Measurements from ENCODE around the gene ASCC1. TPM values are rescaled to one million over a fixed set of nuclear protein-coding genes. Genes with fewer than 3 reads are reported as not detected.
"Not testable (repeated sequence)": the region's sequence is repeated elsewhere in the genome, so short reads cannot be mapped to it uniquely, and the experiment has no call there.

ASCC1 gene
- total RNA-seq, 4 donors from 2014 or later = 23.5 to 37.8 (median 29.8) TPM

DNA sequence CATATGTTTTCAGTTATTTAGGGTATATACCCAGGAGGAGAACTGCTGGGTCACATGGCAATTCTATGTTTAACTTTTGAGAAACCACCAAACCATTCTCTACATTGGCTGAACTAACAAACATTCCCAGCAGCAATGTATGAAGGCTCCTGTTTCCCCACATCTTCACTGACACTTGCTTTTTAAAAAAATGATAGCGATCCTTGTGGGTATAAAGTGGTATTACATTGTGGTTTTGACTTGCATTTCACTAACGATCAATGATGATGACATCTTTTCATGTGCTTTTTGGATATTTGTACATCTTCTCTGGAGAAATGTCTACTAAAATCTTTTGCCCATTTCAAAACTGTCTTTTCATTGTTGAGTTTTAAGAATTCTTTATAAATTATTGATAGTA is 51.5 kb downstream of the ASCC1 start:
- H3K27me3 ChIP-seq = no peaks in the 10 kb centered on the region
- WGBS = 81% methylated on average over 2 of the region's 2 CpGs
- H3K36me3 ChIP-seq = peaks cover 6 to 25% (median 11%) of the 10 kb centered on the region in 4 donors
- no peak for DNase-seq (ENCODE audit: extremely low spot score)
- intact Hi-C loops (cut with DNase I) = no loop called here
- H3K9me3 ChIP-seq = no peaks in the 10 kb centered on the region
- H3K27ac ChIP-seq (replicated peaks in 1 of 4) = no peak overlapping the region
- H3K4me3 ChIP-seq = no peak overlapping the region
- peaks cover 0 to 6% (median 0%) of the 10 kb centered on the region in 4 donors for H3K4me1 ChIP-seq
- TF ChIP-seq POLR2AphosphoS5 (IDR thresholded peaks at IDR 0.05) = no peak
- no peak for TF ChIP-seq POLR2A (IDR thresholded peaks at IDR 0.05; ENCODE audit: low read depth)
- TF ChIP-seq, protein P1, sequence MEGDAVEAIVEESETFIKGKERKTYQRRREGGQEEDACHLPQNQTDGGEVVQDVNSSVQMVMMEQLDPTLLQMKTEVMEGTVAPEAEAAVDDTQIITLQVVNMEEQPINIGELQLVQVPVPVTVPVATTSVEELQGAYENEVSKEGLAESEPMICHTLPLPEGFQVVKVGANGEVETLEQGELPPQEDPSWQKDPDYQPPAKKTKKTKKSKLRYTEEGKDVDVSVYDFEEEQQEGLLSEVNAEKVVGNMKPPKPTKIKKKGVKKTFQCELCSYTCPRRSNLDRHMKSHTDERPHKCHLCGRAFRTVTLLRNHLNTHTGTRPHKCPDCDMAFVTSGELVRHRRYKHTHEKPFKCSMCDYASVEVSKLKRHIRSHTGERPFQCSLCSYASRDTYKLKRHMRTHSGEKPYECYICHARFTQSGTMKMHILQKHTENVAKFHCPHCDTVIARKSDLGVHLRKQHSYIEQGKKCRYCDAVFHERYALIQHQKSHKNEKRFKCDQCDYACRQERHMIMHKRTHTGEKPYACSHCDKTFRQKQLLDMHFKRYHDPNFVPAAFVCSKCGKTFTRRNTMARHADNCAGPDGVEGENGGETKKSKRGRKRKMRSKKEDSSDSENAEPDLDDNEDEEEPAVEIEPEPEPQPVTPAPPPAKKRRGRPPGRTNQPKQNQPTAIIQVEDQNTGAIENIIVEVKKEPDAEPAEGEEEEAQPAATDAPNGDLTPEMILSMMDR (IDR thresholded peaks at IDR 0.05) = no peak
- TF ChIP-seq EP300 (IDR thresholded peaks at IDR 0.05) = no peak

DNA sequence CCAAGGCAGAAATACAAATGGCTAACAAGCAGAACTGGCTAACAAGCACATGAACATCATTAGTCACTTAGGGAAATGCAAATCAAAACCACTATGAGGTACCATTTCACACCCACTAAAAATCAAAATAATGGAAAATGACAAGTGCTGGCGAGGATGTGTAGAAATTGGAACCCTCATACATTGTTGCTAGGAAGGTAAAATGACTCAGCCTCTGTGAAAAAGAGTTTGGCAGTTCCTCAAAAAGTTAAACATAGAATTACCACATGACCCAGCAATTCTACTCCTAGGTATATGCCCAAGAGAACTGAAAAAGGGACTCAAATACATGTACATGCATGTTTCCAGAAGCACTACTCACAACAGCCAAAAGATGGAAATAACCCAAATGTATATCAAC is 53.1 kb downstream of the ASCC1 start:
- TF ChIP-seq EP300 (IDR thresholded peaks at IDR 0.05) (no peak), POLR2AphosphoS5 (IDR thresholded peaks at IDR 0.05) (no peak), POLR2A (IDR thresholded peaks at IDR 0.05; ENCODE audit: low read depth) (no peak)
- TF ChIP-seq, protein P1 (IDR thresholded peaks at IDR 0.05) = no peak
- intact Hi-C loops (cut with DNase I) = no loop called here
- no peak for DNase-seq (ENCODE audit: extremely low spot score)
- Histone ChIP-seq H3K27me3 (no peaks in the 10 kb centered on the region), H3K9me3 (no peaks in the 10 kb centered on the region), H3K4me3 (no peak overlapping the region), H3K27ac (replicated peaks in 1 of 4) (no peak overlapping the region), H3K36me3 (peaks cover 0 to 25% (median 12%) of the 10 kb centered on the region in 4 donors), H3K4me1 (peaks cover 0 to 6% (median 0%) of the 10 kb centered on the region in 4 donors)
- 46% methylated on average over 1 of the region's 1 CpG for WGBS

DNA sequence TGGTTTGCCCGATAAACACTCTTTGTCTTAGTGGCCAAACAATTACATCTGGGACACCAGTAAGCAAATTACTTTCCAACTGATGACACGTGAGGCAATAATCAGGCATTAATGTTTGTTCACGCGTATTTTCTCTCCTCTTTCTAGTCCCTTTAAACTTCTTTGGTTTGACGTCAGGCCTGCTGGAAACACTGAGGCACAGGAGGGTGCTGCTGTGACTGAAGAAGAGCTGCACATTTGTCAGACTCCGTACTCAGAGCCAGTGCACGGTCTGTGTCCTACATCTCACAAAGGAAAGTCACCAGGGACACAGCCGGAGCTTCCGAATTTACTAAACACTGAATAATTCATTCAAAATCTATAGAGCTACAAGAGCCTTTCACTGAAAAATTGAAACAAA is 57.9 kb downstream of the ASCC1 start:
- intact Hi-C loops (cut with DNase I) = no loop called here
- no peaks in the 10 kb centered on the region for H3K9me3 ChIP-seq
- 84% methylated on average over 9 of the region's 9 CpGs for WGBS
- no peak for DNase-seq (ENCODE audit: extremely low spot score)
- TF ChIP-seq EP300 (IDR thresholded peaks at IDR 0.05) = no peak
- TF ChIP-seq POLR2A (IDR thresholded peaks at IDR 0.05; ENCODE audit: low read depth) = no peak
- TF ChIP-seq, protein P1 (IDR thresholded peaks at IDR 0.05) = no peak
- no peak for TF ChIP-seq POLR2AphosphoS5 (IDR thresholded peaks at IDR 0.05)
- no peak overlapping the region for H3K27ac ChIP-seq (replicated peaks in 1 of 4)
- peaks cover 0 to 34% (median 15%) of the 10 kb centered on the region in 4 donors for H3K36me3 ChIP-seq
- peaks cover 0 to 5% (median 0%) of the 10 kb centered on the region in 4 donors for H3K4me1 ChIP-seq
- H3K27me3 ChIP-seq = no peaks in the 10 kb centered on the region
- H3K4me3 ChIP-seq = no peak overlapping the region

DNA sequence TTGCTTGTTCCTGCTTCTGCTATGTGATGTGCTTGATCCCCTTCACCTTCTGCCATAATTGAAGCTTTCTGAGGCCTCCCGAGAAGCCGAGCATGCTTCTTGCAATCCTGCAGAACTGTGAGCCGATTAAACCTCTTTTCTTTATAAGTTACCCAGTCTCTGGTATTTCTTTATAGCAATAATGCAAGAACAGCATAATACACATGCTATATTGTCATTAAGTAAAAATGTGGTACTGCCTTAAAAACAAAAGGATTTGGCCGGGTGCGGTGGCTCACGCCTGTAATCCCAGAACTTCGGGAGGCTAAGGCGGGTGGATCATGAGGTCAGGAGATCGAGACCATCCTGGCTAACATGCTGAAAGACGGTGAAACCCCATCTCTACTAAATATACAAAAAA is 59.9 kb downstream of the ASCC1 start:
- no peak overlapping the region for H3K4me3 ChIP-seq
- H3K9me3 ChIP-seq = no peaks in the 10 kb centered on the region
- H3K27ac ChIP-seq (replicated peaks in 1 of 4) = no peak overlapping the region
- DNase-seq (ENCODE audit: extremely low spot score) = no peak
- intact Hi-C loops (cut with DNase I) = no loop called here
- no peaks in the 10 kb centered on the region for H3K27me3 ChIP-seq
- 97% methylated on average over 10 of the region's 10 CpGs for WGBS
- no peaks in the 10 kb centered on the region for H3K4me1 ChIP-seq
- TF ChIP-seq, protein P1 (IDR thresholded peaks at IDR 0.05) = no peak
- TF ChIP-seq EP300 (IDR thresholded peaks at IDR 0.05) (no peak), POLR2AphosphoS5 (IDR thresholded peaks at IDR 0.05) (no peak), POLR2A (IDR thresholded peaks at IDR 0.05; ENCODE audit: low read depth) (no peak)
- peaks cover 0 to 32% (median 13%) of the 10 kb centered on the region in 4 donors for H3K36me3 ChIP-seq

DNA sequence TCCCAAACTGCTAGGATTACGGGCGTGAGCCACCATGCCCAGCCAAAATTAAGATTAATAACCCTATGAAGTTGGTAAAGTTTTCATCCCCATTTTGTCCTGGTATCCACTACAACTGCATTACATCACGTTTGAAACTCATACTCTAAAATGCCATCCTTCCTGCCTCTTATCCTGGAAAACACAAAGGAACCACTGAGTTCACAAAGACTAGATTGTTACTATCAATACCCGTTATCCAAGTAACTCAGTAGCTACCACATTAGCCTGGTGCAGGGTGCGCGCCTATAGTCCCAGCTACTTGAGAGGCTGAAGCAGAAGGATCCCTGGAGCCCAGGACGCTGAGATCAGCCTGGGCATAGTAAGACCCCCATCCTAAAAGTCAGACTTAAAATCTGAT is 63.8 kb downstream of the ASCC1 start:
- Histone ChIP-seq H3K36me3 (peaks cover 0 to 14% (median 2%) of the 10 kb centered on the region in 4 donors), H3K27ac (replicated peaks in 1 of 4) (no peak overlapping the region), H3K27me3 (no peaks in the 10 kb centered on the region), H3K4me3 (no peak overlapping the region), H3K9me3 (no peaks in the 10 kb centered on the region), H3K4me1 (no peaks in the 10 kb centered on the region)
- intact Hi-C loops (cut with DNase I) = no loop called here
- no peak for DNase-seq (ENCODE audit: extremely low spot score)
- TF ChIP-seq POLR2AphosphoS5 (IDR thresholded peaks at IDR 0.05) = no peak
- no peak for TF ChIP-seq EP300 (IDR thresholded peaks at IDR 0.05)
- no peak for TF ChIP-seq POLR2A (IDR thresholded peaks at IDR 0.05; ENCODE audit: low read depth)
- TF ChIP-seq, protein P1 (IDR thresholded peaks at IDR 0.05) = no peak
- 95% methylated on average over 7 of the region's 7 CpGs for WGBS

DNA sequence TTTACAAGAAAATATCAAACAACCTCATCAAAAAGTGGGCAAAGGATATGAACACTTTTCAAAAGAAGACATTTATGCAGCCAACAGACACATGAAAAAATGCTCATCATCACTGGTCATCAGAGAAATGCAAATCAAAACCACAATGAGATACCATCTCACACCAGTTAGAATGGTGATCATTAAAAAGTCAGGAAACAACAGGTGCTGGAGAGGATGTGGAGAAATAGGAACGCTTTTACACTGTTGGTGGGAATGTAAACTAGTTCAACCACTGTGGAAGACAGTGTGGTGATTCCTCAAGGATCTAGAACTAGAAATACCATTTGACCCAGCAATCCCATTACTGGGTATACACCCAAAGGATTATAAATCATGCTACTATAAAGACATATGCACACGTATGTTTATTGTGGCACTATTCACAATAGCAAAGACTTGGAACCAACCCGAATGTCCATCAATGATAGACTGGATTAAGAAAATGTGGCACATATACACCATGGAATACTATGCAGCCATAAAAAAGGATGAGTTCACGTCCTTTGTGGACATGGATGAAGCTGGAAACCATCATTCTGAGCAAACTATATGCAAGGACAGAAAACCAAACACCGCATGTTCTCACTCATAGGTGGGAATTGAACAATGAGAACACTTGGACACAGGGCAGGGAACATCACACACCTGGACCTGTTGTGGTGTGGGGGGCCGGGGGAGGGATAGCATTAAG is 65.2 kb downstream of the ASCC1 start:
- intact Hi-C loops (cut with DNase I); H3K36me3 ChIP-seq; H3K4me3 ChIP-seq; H3K27ac ChIP-seq (replicated peaks in 1 of 4); DNase-seq (ENCODE audit: extremely low spot score); H3K27me3 ChIP-seq; H3K9me3 ChIP-seq: not testable (repeated sequence)
- H3K4me1 ChIP-seq = peaks cover 0 to 10% (median 0%) of the 10 kb centered on the region in 4 donors
- 94% methylated on average over 6 of the region's 6 CpGs for WGBS

DNA sequence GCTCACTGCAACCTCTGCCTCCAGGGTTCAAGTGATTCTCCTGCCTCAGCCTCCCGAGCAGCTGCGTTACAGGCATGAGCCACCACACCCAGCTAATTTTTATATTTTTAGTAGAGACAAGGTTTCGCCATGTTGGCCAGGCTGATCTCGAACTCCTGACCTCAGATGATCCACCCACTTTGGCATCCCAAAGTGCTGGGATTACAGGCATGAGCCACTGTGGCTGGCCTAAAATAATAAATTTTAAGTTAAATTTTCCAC is 68.8 kb downstream of the ASCC1 start:
- H3K27ac ChIP-seq (replicated peaks in 1 of 4); H3K9me3 ChIP-seq; H3K4me3 ChIP-seq; H3K36me3 ChIP-seq; H3K27me3 ChIP-seq; intact Hi-C loops (cut with DNase I); DNase-seq (ENCODE audit: extremely low spot score): not testable (repeated sequence)
- WGBS = 91% methylated on average over 4 of the region's 4 CpGs
- H3K4me1 ChIP-seq = peaks cover 0 to 10% (median 0%) of the 10 kb centered on the region in 4 donors

Measured in esophagus muscularis mucosa (tissue), 4 donors.